RWPE2 (cell line): ENCODE data around the gene NUP214.

Experiments
- ATAC-seq: fragments of 200-7000 bp; cut with Tn5 transposase; 3 replicates; pipeline ENCODE4 v1.9.1; 2021; ENCODE audit warnings: low read depth
- DNase-seq: peaks from one replicate; pipeline ENCODE4 v3.0.0-alpha.2; 2020; ENCODE audit warnings: low spot score
- H3K27ac ChIP-seq: fragments of 450-650 bp; 2 replicates; pipeline ENCODE4 v1.5.1; 2017; ENCODE audit warnings: mild to moderate bottlenecking; ENCODE audit not compliant: poor library complexity, severe bottlenecking
- H3K27me3 ChIP-seq: fragments of 250-450 bp; sonication (Bioruptor Pico); 2 replicates; pipeline ENCODE4 v1.5.1; 2021; ENCODE audit warnings: mild to moderate bottlenecking, moderate library complexity; ENCODE audit not compliant: insufficient read depth, poor library complexity, severe bottlenecking
- H3K36me3 ChIP-seq: fragments of 250-450 bp; sonication (Bioruptor Pico); 2 replicates; pipeline ENCODE4 v1.5.1; 2020; ENCODE audit warnings: low read depth, mild to moderate bottlenecking, moderate library complexity
- H3K4me1 ChIP-seq: fragments of 250-450 bp; sonication (Bioruptor Pico); 2 replicates; pipeline ENCODE4 v1.5.1; 2021; ENCODE audit warnings: mild to moderate bottlenecking, moderate library complexity; ENCODE audit not compliant: insufficient read depth, poor library complexity, severe bottlenecking
- H3K4me3 ChIP-seq: fragments of 250-450 bp; sonication (Bioruptor Pico); 2 replicates; pipeline ENCODE4 v1.5.1; 2021; ENCODE audit warnings: mild to moderate bottlenecking, moderate library complexity; ENCODE audit not compliant: severe bottlenecking
- H3K9me3 ChIP-seq: fragments of 250-450 bp; sonication (Bioruptor Pico); 2 replicates; pipeline ENCODE4 v1.5.1; 2021; ENCODE audit warnings: mild to moderate bottlenecking, moderate library complexity; ENCODE audit not compliant: severe bottlenecking
- TF ChIP-seq, protein P1 (sequence below): fragments of 450-650 bp; IDR thresholded peaks from one replicate; pipeline ENCODE4 v1.5.1; 2017; ENCODE audit warnings: mild to moderate bottlenecking, moderate library complexity; ENCODE audit not compliant: poor library complexity, severe bottlenecking

The NUP214 gene

DNA sequence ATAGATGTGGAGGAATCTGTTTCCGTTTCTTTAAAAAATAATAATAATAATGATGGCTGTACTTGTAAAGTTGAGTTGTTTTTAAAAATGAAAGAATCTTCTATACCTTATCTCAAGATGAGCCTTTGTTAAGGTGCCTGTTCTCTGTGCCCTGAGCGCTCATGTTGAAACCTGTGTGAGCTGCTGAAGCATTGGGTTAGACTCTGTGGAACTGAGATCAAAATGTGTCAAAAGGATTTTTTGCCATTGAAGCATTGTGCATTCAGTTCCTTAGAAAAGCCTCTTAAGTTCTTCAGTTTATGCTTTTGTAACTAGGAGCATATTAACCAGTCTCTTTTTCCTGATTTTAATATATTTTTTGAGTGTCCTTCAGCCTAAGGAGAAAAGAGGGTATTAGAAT lies 67.7 kb downstream of the NUP214 start:
- Histone ChIP-seq H3K27me3 (no peaks in the 10 kb centered on the region), H3K4me3 (no peak overlapping the region), H3K27ac (no peak overlapping the region), H3K4me1 (peaks cover 13% of the 10 kb centered on the region), H3K36me3 (peaks cover 71% of the 10 kb centered on the region), H3K9me3 (peaks cover 10% of the 10 kb centered on the region)
- no peak for DNase-seq
- TF ChIP-seq, protein P1, sequence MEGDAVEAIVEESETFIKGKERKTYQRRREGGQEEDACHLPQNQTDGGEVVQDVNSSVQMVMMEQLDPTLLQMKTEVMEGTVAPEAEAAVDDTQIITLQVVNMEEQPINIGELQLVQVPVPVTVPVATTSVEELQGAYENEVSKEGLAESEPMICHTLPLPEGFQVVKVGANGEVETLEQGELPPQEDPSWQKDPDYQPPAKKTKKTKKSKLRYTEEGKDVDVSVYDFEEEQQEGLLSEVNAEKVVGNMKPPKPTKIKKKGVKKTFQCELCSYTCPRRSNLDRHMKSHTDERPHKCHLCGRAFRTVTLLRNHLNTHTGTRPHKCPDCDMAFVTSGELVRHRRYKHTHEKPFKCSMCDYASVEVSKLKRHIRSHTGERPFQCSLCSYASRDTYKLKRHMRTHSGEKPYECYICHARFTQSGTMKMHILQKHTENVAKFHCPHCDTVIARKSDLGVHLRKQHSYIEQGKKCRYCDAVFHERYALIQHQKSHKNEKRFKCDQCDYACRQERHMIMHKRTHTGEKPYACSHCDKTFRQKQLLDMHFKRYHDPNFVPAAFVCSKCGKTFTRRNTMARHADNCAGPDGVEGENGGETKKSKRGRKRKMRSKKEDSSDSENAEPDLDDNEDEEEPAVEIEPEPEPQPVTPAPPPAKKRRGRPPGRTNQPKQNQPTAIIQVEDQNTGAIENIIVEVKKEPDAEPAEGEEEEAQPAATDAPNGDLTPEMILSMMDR, result no peak
- ATAC-seq, result no peak

DNA sequence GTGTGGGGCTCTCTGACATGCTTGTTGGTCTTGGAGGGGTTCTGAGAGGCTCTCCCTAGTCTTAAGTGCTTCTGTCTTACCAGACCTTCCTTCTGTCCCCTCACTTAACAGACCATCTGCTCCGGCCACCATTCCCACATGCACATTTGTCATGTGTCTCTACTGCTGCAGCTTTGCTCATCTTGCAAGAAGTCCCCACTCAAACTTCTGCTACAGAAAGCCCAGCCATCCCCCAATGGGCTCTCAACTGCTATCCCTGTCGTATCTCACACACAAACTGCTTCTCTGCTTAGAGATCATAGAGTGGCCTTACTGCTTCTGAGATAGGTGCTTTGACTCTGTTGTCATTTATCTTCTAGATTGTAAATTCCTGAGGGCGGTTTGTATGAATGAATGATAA lies 69.4 kb downstream of the NUP214 start:
- no peaks in the 10 kb centered on the region for H3K27me3 ChIP-seq
- H3K9me3 ChIP-seq, result peaks cover 10% of the 10 kb centered on the region
- DNase-seq, result no peak
- no peak overlapping the region for H3K27ac ChIP-seq
- ATAC-seq, result no peak
- peaks cover 11% of the 10 kb centered on the region for H3K4me1 ChIP-seq
- TF ChIP-seq, protein P1, result no peak
- H3K4me3 ChIP-seq, result no peak overlapping the region
- peaks cover 77% of the 10 kb centered on the region for H3K36me3 ChIP-seq

DNA sequence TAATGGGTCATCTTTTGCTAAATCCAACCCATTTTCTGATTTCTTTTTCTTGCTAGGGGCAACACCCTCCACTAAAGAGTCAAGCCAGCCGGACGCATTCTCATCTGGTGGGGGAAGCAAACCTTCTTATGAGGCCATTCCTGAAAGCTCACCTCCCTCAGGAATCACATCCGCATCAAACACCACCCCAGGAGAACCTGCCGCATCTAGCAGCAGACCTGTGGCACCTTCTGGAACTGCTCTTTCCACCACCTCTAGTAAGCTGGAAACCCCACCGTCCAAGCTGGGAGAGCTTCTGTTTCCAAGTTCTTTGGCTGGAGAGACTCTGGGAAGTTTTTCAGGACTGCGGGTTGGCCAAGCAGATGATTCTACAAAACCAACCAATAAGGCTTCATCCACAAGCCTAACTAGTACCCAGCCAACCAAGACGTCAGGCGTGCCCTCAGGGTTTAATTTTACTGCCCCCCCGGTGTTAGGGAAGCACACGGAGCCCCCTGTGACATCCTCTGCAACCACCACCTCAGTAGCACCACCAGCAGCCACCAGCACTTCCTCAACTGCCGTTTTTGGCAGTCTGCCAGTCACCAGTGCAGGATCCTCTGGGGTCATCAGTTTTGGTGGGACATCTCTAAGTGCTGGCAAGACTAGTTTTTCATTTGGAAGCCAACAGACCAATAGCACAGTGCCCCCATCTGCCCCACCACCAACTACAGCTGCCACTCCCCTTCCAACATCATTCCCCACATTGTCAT lies 72.0 kb downstream of the NUP214 start:
- peaks cover 72% of the 10 kb centered on the region for H3K36me3 ChIP-seq
- ATAC-seq, result no peak
- DNase-seq, result no peak
- H3K27me3 ChIP-seq, result no peaks in the 10 kb centered on the region
- H3K9me3 ChIP-seq, result peaks cover 2% of the 10 kb centered on the region
- H3K4me1 ChIP-seq, result no peaks in the 10 kb centered on the region
- TF ChIP-seq, protein P1, result no peak
- H3K27ac ChIP-seq, result no peak overlapping the region
- no peak overlapping the region for H3K4me3 ChIP-seq

DNA sequence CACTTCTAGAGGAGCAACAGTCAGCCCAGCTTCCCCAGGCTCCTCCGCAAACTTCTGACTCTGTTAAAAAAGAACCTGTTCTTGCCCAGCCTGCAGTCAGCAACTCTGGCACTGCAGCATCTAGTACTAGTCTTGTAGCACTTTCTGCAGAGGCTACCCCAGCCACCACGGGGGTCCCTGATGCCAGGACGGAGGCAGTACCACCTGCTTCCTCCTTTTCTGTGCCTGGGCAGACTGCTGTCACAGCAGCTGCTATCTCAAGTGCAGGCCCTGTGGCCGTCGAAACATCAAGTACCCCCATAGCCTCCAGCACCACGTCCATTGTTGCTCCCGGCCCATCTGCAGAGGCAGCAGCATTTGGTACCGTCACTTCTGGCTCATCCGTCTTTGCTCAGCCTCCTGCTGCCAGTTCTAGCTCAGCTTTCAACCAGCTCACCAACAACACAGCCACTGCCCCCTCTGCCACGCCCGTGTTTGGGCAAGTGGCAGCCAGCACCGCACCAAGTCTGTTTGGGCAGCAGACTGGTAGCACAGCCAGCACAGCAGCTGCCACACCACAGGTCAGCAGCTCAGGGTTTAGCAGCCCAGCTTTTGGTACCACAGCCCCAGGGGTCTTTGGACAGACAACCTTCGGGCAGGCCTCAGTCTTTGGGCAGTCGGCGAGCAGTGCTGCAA lies 72.8 kb downstream of the NUP214 start:
- ATAC-seq (no peak), DNase-seq (no peak)
- Histone ChIP-seq H3K4me1 (no peaks in the 10 kb centered on the region), H3K9me3 (peaks cover 2% of the 10 kb centered on the region), H3K27ac (no peak overlapping the region), H3K4me3 (no peak overlapping the region), H3K36me3 (peaks cover 72% of the 10 kb centered on the region), H3K27me3 (no peaks in the 10 kb centered on the region)
- TF ChIP-seq, protein P1, result no peak

DNA sequence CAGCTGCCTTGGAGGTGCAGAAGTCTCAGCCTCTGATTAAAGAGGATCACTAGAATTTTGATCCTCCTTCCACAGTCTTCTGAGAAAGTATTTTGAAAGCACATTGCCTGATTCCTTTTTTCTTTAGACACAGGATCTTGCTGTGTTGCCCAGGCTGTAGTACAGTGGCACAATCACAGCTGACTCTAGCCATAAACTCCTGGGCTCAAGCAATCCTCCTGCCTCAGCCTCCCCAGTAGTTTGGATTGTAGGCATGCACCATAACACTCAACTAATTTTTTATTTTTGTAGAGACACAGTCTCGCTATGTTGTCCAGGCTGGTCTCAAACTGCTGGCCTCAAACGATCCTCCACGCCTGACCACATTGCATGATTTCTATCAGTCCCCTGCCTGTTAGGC lies 76.5 kb downstream of the NUP214 start:
- Histone ChIP-seq H3K4me1 (no peaks in the 10 kb centered on the region), H3K4me3 (no peak overlapping the region), H3K27me3 (no peaks in the 10 kb centered on the region), H3K27ac (no peak overlapping the region), H3K9me3 (peaks cover 5% of the 10 kb centered on the region), H3K36me3 (peaks cover 82% of the 10 kb centered on the region)
- DNase-seq, result no peak
- ATAC-seq, result no peak
- TF ChIP-seq, protein P1, result no peak
